SH-SY5Y (cell line): ENCODE results near the gene PTGR1.

Experiments
- GATA2 ChIP-seq: IDR thresholded peaks from 2 replicates; pipeline ENCODE4 v1.6.1; 2011; ENCODE audit warnings: mild to moderate bottlenecking, low read depth, low read length
- GATA3 ChIP-seq: IDR thresholded peaks from 2 replicates; pipeline ENCODE4 v1.6.1; 2011; ENCODE audit warnings: low read depth, mild to moderate bottlenecking, low read length, moderate library complexity

DNA sequence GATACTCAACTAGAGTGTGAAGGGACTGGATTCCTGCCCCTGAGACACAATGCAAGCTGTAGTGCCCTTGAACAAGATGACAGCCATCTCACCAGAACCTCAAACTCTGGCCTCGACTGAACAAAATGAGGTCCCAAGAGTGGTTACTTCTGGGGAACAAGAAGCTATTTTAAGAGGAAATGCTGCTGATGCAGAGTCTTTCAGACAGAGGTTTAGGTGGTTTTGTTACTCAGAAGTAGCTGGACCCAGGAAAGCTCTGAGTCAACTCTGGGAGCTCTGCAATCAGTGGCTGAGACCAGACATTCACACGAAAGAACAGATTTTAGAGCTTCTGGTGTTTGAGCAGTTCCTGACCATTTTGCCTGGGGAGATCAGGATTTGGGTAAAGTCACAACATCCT is 72.1 kb downstream of the PTGR1 start:
- TF ChIP-seq GATA2 (no peak), GATA3 (no peak)
